ENCODE results near the gene ATP13A2. TPM values are rescaled to one million over a fixed set of nuclear protein-coding genes. Genes with fewer than 3 reads are reported as not detected.

ATP13A2 gene
- total and polyA plus RNA-seq, 2 experiments from 2014 or later: 29.6 to 32.4 TPM

GRCh38 chr1:16968372-16968771, 43.4 kb downstream of the ATP13A2 start:
- TF ChIP-seq EZH2phosphoT487 (IDR thresholded peaks at IDR 0.05; ENCODE audit: insufficient read depth, low read depth) (no peak), EZH2 (IDR thresholded peaks at IDR 0.05; ENCODE audit: insufficient read depth, poor library complexity, severe bottlenecking) (no peak)
- no peak overlapping the region for H3K4me3 ChIP-seq
- H3K79me2 ChIP-seq (ENCODE audit: insufficient read depth): no peaks in the 10 kb centered on the region
- H3K9me3 ChIP-seq (ENCODE audit: low read depth): no peaks in the 10 kb centered on the region
- in situ Hi-C loops (cut with MboI): no loop called here
- DNase-seq: no peak
- H3K9ac ChIP-seq: no peak overlapping the region
- H4K20me1 ChIP-seq (ENCODE audit: insufficient read depth): no peaks in the 10 kb centered on the region
- no peak overlapping the region for H3K27ac ChIP-seq
- no peaks in the 10 kb centered on the region for H3K27me3 ChIP-seq (replicated peaks; ENCODE audit: insufficient read depth)
- no peak overlapping the region for H2AFZ ChIP-seq
- H3F3A ChIP-seq (ENCODE audit: insufficient read depth): no peaks in the 10 kb centered on the region
- no peaks in the 10 kb centered on the region; the same call in 1 of the 2 replicates for H3K36me3 ChIP-seq (ENCODE audit: low read depth)
- no peak overlapping the region for H3K4me2 ChIP-seq (ENCODE audit: unreplicated experiment)
- no peaks in the 10 kb centered on the region for H3K4me1 ChIP-seq (ENCODE audit: insufficient read depth)
- no peaks in the 10 kb centered on the region for H3K9me2 ChIP-seq (ENCODE audit: insufficient read depth)
- WGBS, 2 experiments (ENCODE audit: low coverage in 1 of 2, low lambda C conversion rate in 2 of 2, missing lambda C conversion rate in 2 of 2): 98 to 99% methylated on average over 3 of the region's 3 CpGs

GRCh38 chr1:16967962-16968361, 43.8 kb downstream of the ATP13A2 start:
- Histone ChIP-seq H3K36me3 (ENCODE audit: low read depth) (no peaks in the 10 kb centered on the region; the same call in 1 of the 2 replicates), H3K79me2 (ENCODE audit: insufficient read depth) (no peaks in the 10 kb centered on the region), H2AFZ (no peak overlapping the region), H3K27ac (no peak overlapping the region), H3K9me3 (ENCODE audit: low read depth) (no peaks in the 10 kb centered on the region), H3K4me3 (no peak overlapping the region), H3K4me2 (ENCODE audit: unreplicated experiment) (no peak overlapping the region), H3K9me2 (ENCODE audit: insufficient read depth) (no peaks in the 10 kb centered on the region), H3K9ac (no peak overlapping the region), H3F3A (ENCODE audit: insufficient read depth) (no peaks in the 10 kb centered on the region), H4K20me1 (ENCODE audit: insufficient read depth) (no peaks in the 10 kb centered on the region), H3K4me1 (ENCODE audit: insufficient read depth) (no peaks in the 10 kb centered on the region), H3K27me3 (replicated peaks; ENCODE audit: insufficient read depth) (no peaks in the 10 kb centered on the region)
- 94 to 97% methylated on average over 21 of the region's 21 CpGs for WGBS, 2 experiments (ENCODE audit: low coverage in 1 of 2, low lambda C conversion rate in 2 of 2, missing lambda C conversion rate in 2 of 2)
- TF ChIP-seq EZH2 (IDR thresholded peaks at IDR 0.05; ENCODE audit: insufficient read depth, poor library complexity, severe bottlenecking): no peak
- no peak for TF ChIP-seq EZH2phosphoT487 (IDR thresholded peaks at IDR 0.05; ENCODE audit: insufficient read depth, low read depth)
- in situ Hi-C loops (cut with MboI): no loop called here
- no peak for DNase-seq

GRCh38 chr1:16967095-16967575, 44.6 kb downstream of the ATP13A2 start:
- Histone ChIP-seq H3K36me3 (ENCODE audit: low read depth) (no peaks in the 10 kb centered on the region; the same call in 1 of the 2 replicates), H3K27me3 (replicated peaks; ENCODE audit: insufficient read depth) (no peaks in the 10 kb centered on the region), H3K27ac (no peak overlapping the region), H3K4me1 (ENCODE audit: insufficient read depth) (no peaks in the 10 kb centered on the region), H3K9me2 (ENCODE audit: insufficient read depth) (no peaks in the 10 kb centered on the region), H3K4me2 (ENCODE audit: unreplicated experiment) (no peak overlapping the region), H4K20me1 (ENCODE audit: insufficient read depth) (no peaks in the 10 kb centered on the region), H3K4me3 (no peak overlapping the region), H2AFZ (no peak overlapping the region), H3K9ac (no peak overlapping the region), H3F3A (ENCODE audit: insufficient read depth) (no peaks in the 10 kb centered on the region), H3K79me2 (ENCODE audit: insufficient read depth) (no peaks in the 10 kb centered on the region), H3K9me3 (ENCODE audit: low read depth) (no peaks in the 10 kb centered on the region)
- in situ Hi-C loops (cut with MboI): no loop called here
- no peak for DNase-seq
- no peak for TF ChIP-seq EZH2phosphoT487 (IDR thresholded peaks at IDR 0.05; ENCODE audit: insufficient read depth, low read depth)
- TF ChIP-seq EZH2 (IDR thresholded peaks at IDR 0.05; ENCODE audit: insufficient read depth, poor library complexity, severe bottlenecking): no peak
- 37 to 64% methylated on average over 3 to 7 of the region's 7 CpGs for WGBS, 2 experiments (ENCODE audit: low coverage in 1 of 2, low lambda C conversion rate in 2 of 2, missing lambda C conversion rate in 2 of 2)

- H3K9ac ChIP-seq: no peak overlapping the region
- no peak overlapping the region for H3K4me2 ChIP-seq (ENCODE audit: unreplicated experiment)
- in situ Hi-C loops (cut with MboI): no loop called here
- H3K79me2 ChIP-seq (ENCODE audit: insufficient read depth): no peaks in the 10 kb centered on the region
- H3F3A ChIP-seq (ENCODE audit: insufficient read depth): no peaks in the 10 kb centered on the region
- no peaks in the 10 kb centered on the region for H3K9me3 ChIP-seq (ENCODE audit: low read depth)
- H3K9me2 ChIP-seq (ENCODE audit: insufficient read depth): no peaks in the 10 kb centered on the region
- TF ChIP-seq EZH2phosphoT487 (IDR thresholded peaks at IDR 0.05; ENCODE audit: insufficient read depth, low read depth) (no peak), EZH2 (IDR thresholded peaks at IDR 0.05; ENCODE audit: insufficient read depth, poor library complexity, severe bottlenecking) (no peak)
- no peaks in the 10 kb centered on the region for H3K4me1 ChIP-seq (ENCODE audit: insufficient read depth)
- no peaks in the 10 kb centered on the region for H3K27me3 ChIP-seq (replicated peaks; ENCODE audit: insufficient read depth)
- H3K27ac ChIP-seq: no peak overlapping the region
- no peaks in the 10 kb centered on the region for H4K20me1 ChIP-seq (ENCODE audit: insufficient read depth)
- DNase-seq: no peak
- no peaks in the 10 kb centered on the region; the same call in 1 of the 2 replicates for H3K36me3 ChIP-seq (ENCODE audit: low read depth)
- WGBS, 2 experiments (ENCODE audit: low coverage in 1 of 2, low lambda C conversion rate in 2 of 2, missing lambda C conversion rate in 2 of 2): 96 to 97% methylated on average over 21 to 22 of the region's 22 CpGs
- no peak overlapping the region for H2AFZ ChIP-seq
- no peak overlapping the region for H3K4me3 ChIP-seq
These were observed 45.4 kb downstream of the ATP13A2 start for GRCh38 chr1:16966282-16966681.
